Right hindlimb (tissue), 1 donor: ENCODE results near the gene TBCCD1.
"Not testable (repeated sequence)": the region's sequence is repeated elsewhere in the genome, so short reads cannot be mapped to it uniquely, and the experiment has no call there.

Source experiments
- DNase-seq: peaks from one replicate; pipeline ENCODE4 v3.0.0-alpha.2; 2018

Gene TBCCD1

DNA sequence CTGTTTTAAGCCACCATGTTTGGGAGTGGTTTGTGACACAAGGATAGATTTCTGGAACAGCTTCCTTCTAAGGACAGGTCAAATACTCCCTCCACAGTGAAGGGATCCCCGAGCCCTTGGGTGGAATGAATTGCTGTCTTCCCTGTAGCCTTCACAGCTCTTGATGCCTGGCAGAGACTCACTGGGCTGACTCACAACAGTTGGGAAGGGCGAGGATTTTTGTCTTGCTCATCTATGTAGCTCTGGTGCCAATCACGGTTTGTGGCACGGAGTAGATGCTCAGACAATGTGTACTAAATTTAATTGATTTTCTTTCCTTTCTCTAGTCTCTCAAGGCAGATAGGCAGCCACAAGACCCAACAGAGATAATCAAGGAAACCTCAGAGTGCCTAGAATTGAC is 49.9 kb downstream of the TBCCD1 start:
- DNase-seq = no peak

GRCh38 chr3:186516646-186517045 is 50.5 kb downstream of the TBCCD1 start:
- DNase-seq = no peak

- DNase-seq = no peak
Measured at GRCh38 chr3:186515125-186515524, 52.0 kb downstream of the TBCCD1 start.

GRCh38 chr3:186514296-186515002 is 52.7 kb downstream of the TBCCD1 start:
- no peak for DNase-seq

DNA sequence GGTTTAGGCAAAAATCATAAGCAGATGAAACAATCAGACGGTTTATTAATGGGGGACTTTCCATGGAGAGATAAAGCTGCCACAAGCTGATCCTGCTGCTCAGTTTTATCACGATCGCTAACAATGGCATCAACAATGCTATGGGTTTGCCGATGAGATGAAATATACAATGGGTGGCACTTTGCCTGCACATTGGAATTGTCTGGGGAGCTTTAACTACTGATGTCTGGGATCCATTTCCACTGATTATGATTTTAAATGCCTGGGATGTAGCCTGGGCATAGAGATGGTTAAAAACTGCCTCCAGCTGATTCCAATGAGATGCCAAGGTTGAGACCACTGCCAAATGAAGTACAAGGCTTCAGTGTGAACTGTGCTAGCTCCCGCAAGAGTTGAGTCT is 53.8 kb downstream of the TBCCD1 start:
- DNase-seq = no peak

GRCh38 chr3:186512570-186513302 is 54.4 kb downstream of the TBCCD1 start:
- no peak for DNase-seq

GRCh38 chr3:186511702-186512101 is 55.4 kb downstream of the TBCCD1 start:
- DNase-seq = no peak

DNA sequence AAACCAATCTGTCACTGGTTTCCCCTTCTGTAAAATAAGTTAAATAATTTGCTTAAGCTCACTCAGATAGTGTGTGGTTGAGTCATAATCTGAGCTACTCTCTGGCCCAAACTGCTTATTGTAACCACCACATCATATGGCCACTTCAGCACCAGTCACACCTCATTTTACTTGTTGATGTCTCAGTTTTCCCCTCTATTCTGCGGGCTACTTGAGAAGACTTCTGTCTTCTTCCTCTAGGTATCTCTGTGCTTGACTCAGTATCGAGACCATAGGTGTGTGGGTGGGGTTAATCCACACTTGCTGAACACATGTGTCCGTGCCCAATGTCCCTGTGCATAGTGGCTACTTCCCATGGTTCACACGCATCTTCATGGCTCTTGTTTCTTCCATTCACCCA is 55.9 kb downstream of the TBCCD1 start:
- DNase-seq = no peak

DNA sequence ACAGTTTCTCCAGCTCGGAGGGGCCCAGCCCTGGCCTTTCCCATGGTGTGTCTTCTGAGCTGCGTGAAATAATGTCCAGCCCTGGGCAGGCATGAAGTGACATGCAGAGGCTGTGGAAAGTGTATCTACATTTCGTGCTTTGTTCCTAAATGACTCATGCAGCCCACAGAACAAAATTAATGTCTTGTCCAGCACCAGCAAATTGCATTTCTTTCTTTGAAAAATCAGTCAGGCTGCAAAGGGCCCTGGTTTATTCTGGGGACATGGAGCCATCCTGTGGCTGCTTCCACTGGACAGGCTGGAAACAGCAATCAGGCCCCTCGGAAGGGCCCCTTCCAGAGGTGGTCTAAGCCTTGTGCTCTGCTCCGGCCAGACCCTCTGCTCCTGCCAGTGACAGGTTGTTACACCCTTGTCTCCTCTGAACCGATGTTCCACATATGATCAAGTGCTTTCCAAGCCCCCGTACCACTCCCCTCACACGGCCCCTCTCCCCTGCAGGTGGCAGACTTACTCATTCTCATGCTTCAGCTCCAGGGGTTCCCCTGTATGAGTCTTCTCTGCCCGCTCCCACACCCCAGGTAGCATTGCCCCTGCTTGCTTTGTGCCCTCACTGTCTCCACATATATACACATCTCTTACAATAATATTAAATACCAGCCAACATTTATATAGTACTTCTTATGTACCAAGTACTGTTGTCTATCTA is 56.6 kb downstream of the TBCCD1 start:
- DNase-seq = no peak

GRCh38 chr3:186509423-186509822 is 57.7 kb downstream of the TBCCD1 start:
- DNase-seq = no peak

DNA sequence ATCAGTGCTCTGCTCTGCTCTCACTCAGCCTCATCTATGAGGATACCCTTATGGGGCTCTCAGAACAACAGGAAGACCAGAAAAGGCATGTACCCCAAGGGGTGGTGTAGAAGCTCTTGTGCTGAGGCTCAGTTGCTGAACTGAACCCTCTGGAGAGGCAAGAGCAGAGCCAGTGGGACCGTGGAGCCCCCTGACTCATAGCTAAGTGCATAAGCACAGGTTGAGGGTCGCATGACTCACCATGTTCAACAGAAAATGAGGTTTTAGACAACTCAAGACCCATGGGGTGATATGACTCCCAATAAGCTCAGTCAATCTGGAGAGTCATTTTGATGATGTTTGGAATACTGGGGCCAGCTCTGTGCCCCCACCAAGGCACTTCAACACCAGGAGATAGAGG is 60.3 kb downstream of the TBCCD1 start:
- no peak for DNase-seq

DNA sequence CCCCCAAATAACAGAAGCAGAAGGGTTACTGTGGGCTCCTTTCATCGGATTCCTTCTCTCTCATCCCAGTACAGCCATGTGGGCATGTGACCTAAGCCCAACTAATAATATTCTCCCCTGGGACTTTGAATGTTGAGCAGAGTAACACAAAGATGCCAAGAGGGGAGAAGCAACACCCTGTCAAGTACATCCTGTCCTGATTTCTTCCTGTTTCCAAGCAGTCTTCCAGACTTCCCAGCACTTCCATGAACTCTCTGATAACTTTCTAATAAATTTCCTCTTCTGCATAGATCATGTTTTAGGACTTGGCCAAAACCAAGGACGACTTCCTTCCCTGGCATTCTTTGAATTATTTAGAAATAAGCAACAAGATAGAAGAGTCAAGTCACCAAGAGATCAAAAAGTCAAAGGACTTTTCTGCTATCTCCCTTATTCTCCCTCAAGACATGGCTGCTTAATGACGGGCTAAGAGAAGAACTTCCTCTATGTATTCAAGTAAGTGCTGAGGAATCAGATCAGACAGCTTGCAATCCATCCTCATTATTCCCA is 60.9 kb downstream of the TBCCD1 start:
- no peak for DNase-seq

DNA sequence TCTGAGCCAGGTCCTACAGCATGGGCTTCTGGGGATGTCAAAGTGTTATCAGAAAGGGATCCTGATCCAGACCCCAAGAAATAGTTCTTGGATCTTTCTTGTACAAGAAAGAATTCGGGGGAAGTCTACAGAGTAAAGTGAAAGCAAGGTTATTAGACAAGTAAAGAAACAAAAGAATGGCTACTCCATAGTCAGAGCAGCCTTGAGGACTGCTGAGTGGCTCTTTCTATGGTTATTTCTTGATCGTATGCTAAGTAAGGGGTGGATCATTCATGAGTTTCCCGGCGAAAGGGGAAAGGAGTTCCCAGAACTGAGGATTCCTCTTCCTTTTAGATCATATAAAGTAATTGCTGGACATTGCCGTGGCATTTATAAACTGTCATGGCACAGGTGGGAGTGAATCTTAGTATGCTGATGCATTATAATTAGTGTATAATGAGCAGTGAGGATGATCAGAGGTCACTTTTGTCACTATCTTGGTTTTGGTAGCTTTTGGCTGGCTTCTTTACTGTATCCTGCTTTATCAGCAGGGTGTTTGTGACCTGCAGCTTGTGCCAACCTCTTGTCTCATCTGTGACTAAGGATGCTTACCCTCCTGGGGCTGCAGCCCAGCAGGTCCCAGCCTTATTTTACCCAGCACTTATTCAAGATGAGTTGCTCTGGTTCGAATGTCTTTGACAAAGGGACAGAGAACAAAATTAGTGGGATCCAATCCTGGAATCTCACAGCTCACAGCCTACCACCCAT is 64.0 kb downstream of the TBCCD1 start:
- DNase-seq = no peak

DNA sequence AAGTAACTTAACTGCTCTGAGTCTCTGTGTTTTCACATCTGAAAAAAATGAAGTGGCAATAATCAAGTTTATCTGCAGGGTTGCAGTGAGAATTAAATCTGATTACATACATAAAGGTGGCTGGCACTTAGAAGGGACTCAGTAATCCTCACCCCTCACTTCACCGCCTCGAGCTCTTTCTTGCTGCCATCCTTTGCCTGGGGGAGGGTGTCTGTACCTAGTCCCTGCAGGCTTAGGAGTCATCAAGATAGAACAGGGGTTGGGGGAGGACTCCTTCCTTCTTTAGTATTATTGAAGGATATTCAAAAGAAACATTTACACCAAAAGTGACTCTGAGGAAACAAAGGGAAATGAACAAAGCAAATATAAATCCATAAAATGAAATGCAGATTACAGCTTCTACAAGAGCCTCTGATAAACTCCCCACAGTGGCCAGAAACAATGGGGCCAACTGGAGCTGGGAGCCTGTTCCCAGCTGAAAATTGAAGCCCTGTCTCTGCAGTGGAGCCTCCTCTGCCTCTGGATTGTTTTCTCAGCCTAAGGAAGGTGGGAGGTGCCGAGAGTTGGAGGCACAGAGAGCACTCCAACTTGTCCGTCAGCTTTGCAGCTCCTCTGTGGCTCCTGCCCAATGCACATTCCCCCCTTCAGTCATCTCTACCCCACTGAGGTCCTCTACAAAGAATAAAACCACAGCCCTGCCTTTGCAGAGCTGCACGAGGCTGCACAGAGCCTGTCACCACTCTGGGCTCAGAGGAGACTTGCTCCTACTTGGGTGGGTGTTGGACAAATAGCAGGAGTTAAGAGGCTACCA is 64.8 kb downstream of the TBCCD1 start:
- DNase-seq = no peak

DNA sequence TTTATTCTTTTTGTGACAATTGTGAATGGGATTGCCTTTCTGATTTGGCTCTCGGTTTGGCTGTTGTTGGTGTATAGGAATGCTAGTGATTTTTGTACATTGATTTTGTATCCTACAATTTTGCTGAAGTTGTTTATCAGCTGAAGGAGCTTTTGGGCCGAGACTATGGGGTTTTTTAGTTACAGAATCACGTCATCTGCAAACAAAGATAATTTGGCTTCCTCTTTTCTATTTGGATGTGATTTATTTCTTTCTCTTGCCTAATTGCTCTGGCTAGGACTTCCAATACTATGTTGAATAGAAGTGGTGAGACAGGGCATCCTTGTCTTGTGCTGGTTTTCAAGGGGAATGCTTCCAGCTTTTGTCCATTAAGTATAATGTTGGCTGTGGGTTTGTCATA is 67.2 kb downstream of the TBCCD1 start:
- not testable (repeated sequence) for DNase-seq

GRCh38 chr3:186498022-186498421 is 69.1 kb downstream of the TBCCD1 start:
- DNase-seq = not testable (repeated sequence)

DNA sequence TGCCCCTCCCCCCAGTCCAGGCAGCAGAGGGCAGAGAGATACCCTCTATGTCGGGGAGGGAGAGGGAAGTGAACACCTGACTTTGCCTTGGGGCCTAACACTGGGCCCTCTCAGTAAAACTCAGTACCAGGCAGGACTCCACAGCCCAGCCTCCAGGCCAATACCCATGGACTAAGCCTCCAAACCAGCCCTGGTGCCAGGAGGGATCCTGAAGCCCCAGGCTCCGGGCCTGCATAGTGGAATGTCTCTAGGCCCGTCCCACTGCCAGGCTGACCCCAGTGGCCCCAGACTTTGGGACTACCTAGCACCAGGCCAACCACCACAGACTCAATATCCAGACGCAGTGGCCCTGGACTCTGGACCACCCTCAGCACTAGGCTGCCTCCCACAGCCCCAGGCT is 69.5 kb downstream of the TBCCD1 start:
- no peak for DNase-seq

DNA sequence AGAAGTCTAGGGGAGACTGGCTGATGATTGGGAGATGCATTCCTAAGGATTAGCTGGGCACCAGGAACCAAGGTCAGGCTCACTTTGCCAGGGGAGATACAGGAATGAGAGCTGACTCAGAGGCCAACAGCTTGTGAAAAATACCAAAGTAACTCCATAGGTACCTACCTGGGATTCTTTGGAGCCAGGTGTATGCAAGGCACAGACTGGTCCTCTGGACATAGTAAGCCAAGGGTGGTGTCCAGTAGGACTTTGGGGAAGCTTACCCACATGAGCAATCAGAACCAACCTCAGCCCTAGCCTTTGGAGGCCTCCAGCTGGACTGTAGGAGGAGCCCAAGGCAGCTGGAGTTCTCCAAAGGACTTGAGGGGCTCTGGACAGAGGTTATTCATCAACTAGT is 70.5 kb downstream of the TBCCD1 start:
- no peak for DNase-seq
